Coronary artery (tissue), 2 donors: ENCODE measurements around the gene GPC6.

Source experiments
- DNase-seq: peaks from one replicate; pipeline ENCODE4 v3.0.0-alpha.2; 2017; ENCODE audit warnings: low spot score
- H3K27ac ChIP-seq, 2 donors: fragments of 200-600 bp; sonication (generic); one replicate each; pipeline ENCODE4 v1.5.1; 2016 to 2019
- H3K4me3 ChIP-seq: fragments of 200-600 bp; sonication (generic); 2 replicates; pipeline ENCODE4 v1.5.1; 2016; ENCODE audit warnings: mild to moderate bottlenecking, moderate library complexity
- TF ChIP-seq, protein P1 (sequence below): fragments of 200-600 bp; sonication (generic); IDR thresholded peaks from one replicate; pipeline ENCODE4 v1.5.1; 2019; ENCODE audit warnings: antibody characterized with exemption

The GPC6 gene

DNA sequence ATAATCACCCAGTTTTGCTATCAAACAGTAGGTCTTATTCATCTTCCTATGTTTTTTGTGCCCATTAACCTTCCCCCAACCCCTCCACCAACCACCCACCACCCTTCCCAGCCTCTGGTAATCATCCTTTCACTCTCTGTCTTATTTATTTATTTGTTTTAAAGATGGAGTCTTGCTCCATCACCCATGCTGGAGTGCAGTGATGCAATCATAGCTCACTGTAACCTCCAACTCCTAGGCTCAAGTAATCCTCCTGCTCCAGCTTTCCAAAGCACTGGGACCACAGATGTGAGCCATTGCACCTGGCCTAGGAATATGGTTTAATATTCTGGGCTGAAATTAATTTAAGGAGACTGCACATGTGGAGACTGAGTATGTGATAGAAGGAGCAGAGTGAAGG is 527.0 kb downstream of the GPC6 start:
- no peak for DNase-seq
- Histone ChIP-seq H3K4me3 (no peak overlapping the region), H3K27ac (no peak overlapping the region)
- TF ChIP-seq, protein P1, sequence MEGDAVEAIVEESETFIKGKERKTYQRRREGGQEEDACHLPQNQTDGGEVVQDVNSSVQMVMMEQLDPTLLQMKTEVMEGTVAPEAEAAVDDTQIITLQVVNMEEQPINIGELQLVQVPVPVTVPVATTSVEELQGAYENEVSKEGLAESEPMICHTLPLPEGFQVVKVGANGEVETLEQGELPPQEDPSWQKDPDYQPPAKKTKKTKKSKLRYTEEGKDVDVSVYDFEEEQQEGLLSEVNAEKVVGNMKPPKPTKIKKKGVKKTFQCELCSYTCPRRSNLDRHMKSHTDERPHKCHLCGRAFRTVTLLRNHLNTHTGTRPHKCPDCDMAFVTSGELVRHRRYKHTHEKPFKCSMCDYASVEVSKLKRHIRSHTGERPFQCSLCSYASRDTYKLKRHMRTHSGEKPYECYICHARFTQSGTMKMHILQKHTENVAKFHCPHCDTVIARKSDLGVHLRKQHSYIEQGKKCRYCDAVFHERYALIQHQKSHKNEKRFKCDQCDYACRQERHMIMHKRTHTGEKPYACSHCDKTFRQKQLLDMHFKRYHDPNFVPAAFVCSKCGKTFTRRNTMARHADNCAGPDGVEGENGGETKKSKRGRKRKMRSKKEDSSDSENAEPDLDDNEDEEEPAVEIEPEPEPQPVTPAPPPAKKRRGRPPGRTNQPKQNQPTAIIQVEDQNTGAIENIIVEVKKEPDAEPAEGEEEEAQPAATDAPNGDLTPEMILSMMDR = no peak

DNA sequence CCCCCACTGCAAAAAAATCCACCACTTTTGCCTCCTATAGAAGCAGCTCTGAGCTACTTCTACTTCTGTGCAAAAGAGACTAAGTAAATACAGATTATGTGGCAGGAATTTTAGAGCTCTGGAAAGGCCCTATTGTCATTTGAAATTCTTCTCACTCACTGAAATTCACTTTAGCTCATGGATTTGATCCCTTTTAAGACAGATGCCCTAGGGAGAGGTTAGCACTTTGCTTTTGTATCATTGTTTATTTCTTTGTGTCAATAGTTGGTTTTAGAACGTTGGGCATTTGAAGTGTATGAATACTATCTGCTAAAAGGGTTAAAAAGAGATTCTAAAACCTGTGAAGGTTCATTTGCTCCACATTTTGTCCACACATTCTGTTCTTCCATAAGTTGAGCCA is 528.7 kb downstream of the GPC6 start:
- TF ChIP-seq, protein P1 = no peak
- H3K4me3 ChIP-seq = no peak overlapping the region
- no peak overlapping the region for H3K27ac ChIP-seq
- no peak for DNase-seq

DNA sequence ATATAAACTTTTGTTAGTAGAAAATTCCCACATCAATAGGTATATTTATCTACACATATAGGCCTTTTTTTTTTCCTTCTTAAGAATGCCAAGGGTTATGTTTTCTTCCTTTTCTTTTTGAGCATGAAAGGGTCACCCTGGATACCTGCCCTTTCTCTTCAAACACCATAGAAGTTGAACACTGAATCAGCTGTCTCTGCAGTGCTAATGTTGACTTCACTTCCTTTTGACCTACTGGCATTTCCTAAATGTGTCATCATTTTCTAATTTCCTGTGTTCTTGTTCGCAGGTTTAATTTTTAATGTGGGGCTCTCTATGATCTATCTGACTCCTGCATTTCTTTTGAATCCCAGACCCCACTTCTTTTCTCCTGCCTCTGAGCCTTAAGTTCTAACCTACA is 532.0 kb downstream of the GPC6 start:
- H3K27ac ChIP-seq = no peak overlapping the region
- TF ChIP-seq, protein P1 = no peak
- no peak overlapping the region for H3K4me3 ChIP-seq
- no peak for DNase-seq

DNA sequence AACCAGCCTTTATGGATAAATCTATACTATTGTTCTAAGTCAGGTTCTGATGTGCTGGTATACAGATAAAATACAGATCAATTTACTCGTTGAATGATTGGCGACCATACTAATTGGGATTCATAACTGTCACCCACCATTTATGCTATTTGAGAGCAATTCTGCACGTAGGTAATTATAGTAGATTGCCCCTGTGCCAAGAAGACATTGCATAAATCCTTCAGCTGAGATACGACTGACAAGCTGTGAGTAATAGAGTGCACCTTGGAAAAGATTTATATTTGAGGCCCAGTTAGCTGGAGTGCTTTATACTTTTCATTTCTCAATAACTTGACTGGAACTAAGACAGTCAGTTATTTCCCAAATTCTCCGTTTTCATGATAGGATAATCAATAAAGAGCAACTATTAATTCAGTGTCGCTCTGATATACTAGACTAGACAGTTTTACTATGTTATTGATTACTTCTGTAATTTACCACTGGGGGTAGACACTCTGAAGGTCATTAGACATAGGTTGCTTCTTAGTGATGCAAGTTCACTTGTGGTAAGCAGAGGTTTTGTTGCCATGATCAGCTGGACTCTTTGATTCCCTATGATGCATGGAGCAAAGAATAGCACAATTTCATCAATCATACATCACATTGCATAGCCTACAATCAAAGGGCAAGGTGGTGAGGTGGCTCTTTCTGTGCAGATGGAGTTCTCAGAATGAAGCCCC is 536.3 kb downstream of the GPC6 start:
- DNase-seq = no peak
- TF ChIP-seq, protein P1 = no peak
- Histone ChIP-seq H3K4me3 (no peak overlapping the region), H3K27ac (no peak overlapping the region)

DNA sequence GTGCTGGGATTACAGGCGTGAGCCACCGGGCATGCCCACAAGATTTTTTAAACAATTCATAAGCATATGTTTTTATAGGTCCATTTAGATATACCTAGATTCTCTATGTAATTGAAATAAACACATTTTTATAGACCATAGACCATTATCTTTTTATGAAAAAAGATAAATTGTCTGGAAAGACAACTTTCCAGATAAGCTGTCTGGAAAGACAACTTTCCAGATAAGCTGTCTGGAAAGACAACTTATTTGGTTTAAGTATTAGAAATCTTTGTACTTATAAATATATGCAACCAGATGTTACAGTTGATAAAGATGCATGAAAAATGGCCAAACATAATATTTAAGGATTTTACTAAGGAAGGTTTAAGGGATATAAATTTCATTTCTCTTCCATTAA is 538.5 kb downstream of the GPC6 start:
- Histone ChIP-seq H3K27ac (peak overlapping the region in 1 of 2 donors; percentile 51), H3K4me3 (no peak overlapping the region)
- DNase-seq = no peak
- TF ChIP-seq, protein P1 = no peak

DNA sequence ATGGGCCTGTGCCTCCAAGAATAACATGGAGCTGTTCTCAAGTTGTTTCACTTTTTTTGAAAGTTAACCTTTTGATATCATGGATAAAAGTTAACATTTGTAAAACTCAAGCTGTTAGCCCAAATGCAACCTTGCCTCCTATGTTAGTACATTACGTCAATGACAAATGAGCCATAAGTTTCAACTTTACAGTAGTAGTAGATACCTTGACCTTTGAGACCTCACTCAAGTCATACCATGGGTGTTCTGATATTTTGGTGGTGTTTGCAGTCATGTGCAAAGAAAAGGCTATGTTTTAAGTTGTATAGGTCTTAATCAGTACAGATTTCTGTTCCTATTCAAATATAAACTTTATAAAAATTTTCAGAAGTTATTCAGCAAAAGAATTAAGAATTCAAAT is 539.2 kb downstream of the GPC6 start:
- Histone ChIP-seq H3K27ac (peak overlapping the region in 1 of 2 donors; percentile 63), H3K4me3 (no peak overlapping the region)
- TF ChIP-seq, protein P1 = no peak
- no peak for DNase-seq

DNA sequence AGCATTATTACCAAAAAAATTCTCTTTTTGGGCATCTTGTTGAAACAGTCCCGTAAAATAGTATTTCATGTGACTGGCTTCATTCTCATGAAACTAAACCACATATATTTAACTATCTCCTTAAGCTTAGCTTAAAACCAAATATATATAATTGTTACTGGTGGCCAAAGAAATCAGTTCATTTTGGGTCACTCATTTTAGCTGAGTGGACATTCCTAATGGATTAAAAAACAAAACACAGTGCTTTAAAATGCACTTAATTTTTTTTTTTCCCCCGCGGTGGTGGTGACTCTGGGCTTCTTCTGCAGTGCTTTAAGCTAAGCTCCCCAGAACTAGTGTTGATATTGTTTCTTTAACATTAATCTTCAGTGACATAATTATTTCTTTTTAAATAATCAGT is 540.1 kb downstream of the GPC6 start:
- TF ChIP-seq, protein P1 = no peak
- peak overlapping the region in 1 of 2 donors; percentile 68 for H3K27ac ChIP-seq
- DNase-seq = no peak

More for the DNA sequence above, 540.1 kb downstream of the GPC6 start:
- peak overlapping the region; percentile 42 for H3K4me3 ChIP-seq
